Heart left ventricle (tissue), 16 donors: ENCODE measurements around the gene CLCN6. TPM values are rescaled to one million over a fixed set of nuclear protein-coding genes. Genes with fewer than 3 reads are reported as not detected.

Source experiments
- ATAC-seq, 4 donors: fragments of 200-7000 bp; cut with Tn5 transposase; one replicate each; pipeline ENCODE4 v1.9.1; 2020 to 2022; ENCODE audit warnings: moderate library complexity in 4 of 4, mild to moderate bottlenecking in 3 of 4, moderate number of reproducible peaks in 1 of 4
- DNase-seq, 5 donors: peaks; one replicate each; pipeline ENCODE4 v3.0.0-alpha.2; 2020
- H3K27ac ChIP-seq, 12 donors: fragments of 200-600 bp; sonication (generic) in 4 of 12; one replicate each; pipeline versions ENCODE4 v1.5.0 to v1.8.0; 2016 to 2022; ENCODE audit warnings: mild to moderate bottlenecking in 2 of 12
- H3K27me3 ChIP-seq, 9 donors: fragments of 200-600 bp; sonication (generic) in 2 of 9; one replicate each; pipeline versions ENCODE4 v1.5.1 to v1.8.0; 2016 to 2022; ENCODE audit warnings: mild to moderate bottlenecking in 3 of 9
- H3K36me3 ChIP-seq, 9 donors: fragments of 200-600 bp; sonication (generic) in 2 of 9; one replicate each; pipeline versions ENCODE4 v1.5.0 to v1.8.0; 2018 to 2022; ENCODE audit warnings: mild to moderate bottlenecking in 2 of 9
- H3K4me1 ChIP-seq, 12 donors: fragments of 200-600 bp; sonication (generic) in 4 of 12; one replicate each; pipeline versions ENCODE4 v1.5.0 to v1.8.0; 2016 to 2022; ENCODE audit warnings: mild to moderate bottlenecking in 3 of 12
- H3K4me3 ChIP-seq, 12 donors: fragments of 200-600 bp; sonication (generic) in 4 of 12; one replicate each; pipeline versions ENCODE4 v1.5.0 to v1.8.0; 2017 to 2022; ENCODE audit warnings: mild to moderate bottlenecking in 9 of 12, moderate library complexity in 4 of 12
- H3K9me3 ChIP-seq, 12 donors: fragments of 200-600 bp; sonication (generic) in 4 of 12; one replicate each; pipeline versions ENCODE4 v1.5.0 to v1.8.0; 2016 to 2022; ENCODE audit warnings: mild to moderate bottlenecking in 1 of 12
- POLR2A ChIP-seq, 2 donors: fragments of 450-650 bp; IDR thresholded peaks; one replicate each; pipeline ENCODE4 v1.6.1; 2017; ENCODE audit warnings: antibody characterized with exemption in 2 of 2, mild to moderate bottlenecking in 2 of 2, moderate library complexity in 2 of 2
- WGBS, 4 donors: extraction: QIAGEN DNeasy Blood & Tissue Kit in 2 of 4; methylation state at CpG; one replicate each; pipeline versions ENCODE4 v1.1.5 to v1.1.7; 2013 to 2018; 5-methylcytosine and 5-hydroxymethylcytosine counted together
- intact Hi-C, 10 donors: fragments of 100-400 bp; cut with DNase I; formaldehyde crosslinking; loops; one replicate each; pipeline versions ENCODE4 v1.11.1 to v1.14.2; 2022
- polyA plus RNA-seq, 2 donors: library from polyadenylated mRNA; stranded (reverse); fragments of 200-250 nt; gene quantifications; one replicate each; pipeline ENCODE4 v1.2.3, GENCODE V29; 2013
- total RNA-seq, 9 donors: library from RNA; depleted of rRNA in 2 of 9; stranded (reverse); fragments of >200 nt in 2 of 9; fragmentation: NEBNext Ultra II Directional in 3 of 9; extraction: Animal tissue kit (Norgen Biotek cat#: 25700) in 3 of 9; gene quantifications; one replicate each; pipeline versions ENCODE4 v1.1.0 to v1.2.4, GENCODE V29; 2016 to 2023
- TF ChIP-seq, protein P1 (sequence below), 12 donors: fragments of 200-600 bp; sonication (generic) in 4 of 12; IDR thresholded peaks; one replicate each; pipeline versions ENCODE4 v1.5.0 to v1.8.0; 2018 to 2022; ENCODE audit warnings: antibody characterized with exemption in 12 of 12, mild to moderate bottlenecking in 5 of 12
- donor health status: ischemic (EF 13 %, LVEDD 7.1; RV severe dilation, severe dysfunction).
- donor health status: healthy with polysubstance abuse.
- donor health status: DM: no; HTN: yes; CAD: no.
- donor health status: DM: no; HTN: no; CAD: no.
- donor health status: ischemic (EF 25% LVEDD 6.9; RV normal size, moderate dysfunction).
- donor health status: ischemic (EF 25% LVEDD 5.7; RV mildly dilated, moderate dysfunction).
- donor health status: healthy.
- donor health status: DM: yes; HTN: yes; CAD: no.
- donor health status: ischemic (EF 35%, LVEDD 5.7; RV mildly dilated, moderate dysfunction).
- donor health status: nonischemic (EF 11% LVEDD 7.7; RV severe dilation, severe dysfunction).
- donor health status: DM: yes; HTN: yes; CAD: no.
- donor health status: PGD.
- donor health status: ischemic (EF 29% LVEDD 5.4; RV normal size, mild dysfunction).
- donor health status: nonischemic (EF 23%, LVEDD 6.1; RV moderate dilation, normal function).

CLCN6 gene
- total and polyA plus RNA-seq, 11 donors = 10.2 to 21.5 (median 17.2) TPM

DNA sequence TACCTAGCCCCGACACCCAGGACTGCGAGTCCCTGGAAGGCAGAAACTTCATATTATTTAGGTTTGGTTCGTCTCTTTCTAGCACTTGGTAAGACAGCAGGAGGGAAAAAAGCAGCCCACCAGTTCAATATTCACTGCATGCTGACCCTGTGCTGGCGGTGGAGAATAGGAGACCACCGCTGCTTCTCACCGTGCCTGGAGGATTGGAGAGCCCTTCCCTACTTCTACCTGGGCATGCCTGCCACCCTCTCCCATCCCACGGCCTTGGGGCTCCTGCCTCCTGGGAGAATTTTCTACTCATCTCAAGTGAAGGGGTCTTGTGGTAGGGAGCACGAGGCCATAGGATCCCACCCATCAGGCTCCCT lies 5.6 kb upstream of the CLCN6 start:
- Histone ChIP-seq H3K27me3 (no peaks in the 10 kb centered on the region), H3K4me1 (peaks cover 22 to 92% (median 68%) of the 10 kb centered on the region in 12 donors), H3K27ac (peak overlapping the region in 10 of 12 donors; percentile 14 to 100 (median 99)), H3K4me3 (peak overlapping the region in 1 of 12 donors; percentile 86), H3K36me3 (peaks cover 0 to 64% (median 43%) of the 10 kb centered on the region in 9 donors), H3K9me3 (no peaks in the 10 kb centered on the region)
- 87 to 94% (median 91%) methylated on average over 8 of the region's 8 CpGs for WGBS, 4 donors
- DNase-seq = no peak
- no peak for ATAC-seq
- TF ChIP-seq, protein P1, sequence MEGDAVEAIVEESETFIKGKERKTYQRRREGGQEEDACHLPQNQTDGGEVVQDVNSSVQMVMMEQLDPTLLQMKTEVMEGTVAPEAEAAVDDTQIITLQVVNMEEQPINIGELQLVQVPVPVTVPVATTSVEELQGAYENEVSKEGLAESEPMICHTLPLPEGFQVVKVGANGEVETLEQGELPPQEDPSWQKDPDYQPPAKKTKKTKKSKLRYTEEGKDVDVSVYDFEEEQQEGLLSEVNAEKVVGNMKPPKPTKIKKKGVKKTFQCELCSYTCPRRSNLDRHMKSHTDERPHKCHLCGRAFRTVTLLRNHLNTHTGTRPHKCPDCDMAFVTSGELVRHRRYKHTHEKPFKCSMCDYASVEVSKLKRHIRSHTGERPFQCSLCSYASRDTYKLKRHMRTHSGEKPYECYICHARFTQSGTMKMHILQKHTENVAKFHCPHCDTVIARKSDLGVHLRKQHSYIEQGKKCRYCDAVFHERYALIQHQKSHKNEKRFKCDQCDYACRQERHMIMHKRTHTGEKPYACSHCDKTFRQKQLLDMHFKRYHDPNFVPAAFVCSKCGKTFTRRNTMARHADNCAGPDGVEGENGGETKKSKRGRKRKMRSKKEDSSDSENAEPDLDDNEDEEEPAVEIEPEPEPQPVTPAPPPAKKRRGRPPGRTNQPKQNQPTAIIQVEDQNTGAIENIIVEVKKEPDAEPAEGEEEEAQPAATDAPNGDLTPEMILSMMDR (IDR thresholded peaks at IDR 0.05) = no peak
- TF ChIP-seq POLR2A (IDR thresholded peaks at IDR 0.05) = no peak
- intact Hi-C loops = loop anchor here in 5 of 10 donors (5.0 to 10.0 kb wide), 3 partner anchors 63 to 526 kb away; partner anchors contain the start of genes AGTRAP (in 5 of the 5) and UBIAD1 (in 1 of the 5)

DNA sequence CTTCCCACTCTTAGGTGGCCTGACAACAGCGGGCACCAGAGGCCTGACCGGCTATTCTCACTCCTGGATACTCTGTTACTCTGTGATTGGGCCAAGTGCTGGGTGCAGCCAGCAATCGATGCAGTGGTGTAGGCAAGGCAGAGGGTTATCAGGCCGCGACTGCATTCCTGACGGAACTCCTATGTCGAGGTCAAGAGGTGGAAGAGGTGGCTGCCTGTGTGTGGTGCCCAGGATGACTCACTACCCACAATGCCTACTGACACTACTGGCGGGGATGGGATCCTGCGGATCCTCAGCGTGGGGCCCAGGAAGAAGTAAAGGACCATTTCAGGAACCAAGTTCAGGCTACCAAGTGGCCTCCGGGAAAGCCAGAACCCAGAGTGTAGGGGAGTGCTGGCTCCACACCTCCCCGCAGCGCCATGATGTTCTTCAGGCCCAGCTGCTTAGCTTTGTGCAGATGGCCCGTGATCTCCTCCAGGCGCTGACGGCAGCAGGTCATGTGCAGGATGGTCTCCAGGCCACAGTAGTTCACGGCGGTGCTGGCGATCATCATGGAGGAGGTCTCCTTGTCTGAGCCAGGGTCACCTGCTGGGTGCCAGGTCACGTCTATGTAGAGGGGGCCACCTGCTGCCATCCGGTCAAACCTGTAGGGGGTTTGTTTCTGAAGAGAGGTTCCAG lies 5.1 kb upstream of the CLCN6 start:
- Histone ChIP-seq H3K4me3 (peak overlapping the region in 7 of 12 donors; percentile 67 to 94 (median 84)), H3K4me1 (peaks cover 19 to 87% (median 65%) of the 10 kb centered on the region in 12 donors), H3K27me3 (no peaks in the 10 kb centered on the region), H3K9me3 (no peaks in the 10 kb centered on the region), H3K36me3 (peaks cover 0 to 59% (median 38%) of the 10 kb centered on the region in 9 donors), H3K27ac (peak overlapping the region in 11 of 12 donors; percentile 14 to 100 (median 99))
- TF ChIP-seq, protein P1 (IDR thresholded peaks at IDR 0.05) = no peak
- TF ChIP-seq POLR2A (IDR thresholded peaks at IDR 0.05) = no peak
- DNase-seq (peak in 2 of 5 donors; percentile 13 to 51), ATAC-seq (no peak)
- intact Hi-C loops = loop anchor here in 5 of 10 donors (5.0 to 10.0 kb wide), 3 partner anchors 64 to 526 kb away; partner anchors contain the start of genes AGTRAP (in 5 of the 5) and UBIAD1 (in 1 of the 5)
- 58 to 81% (median 71%) methylated on average over 16 to 21 of the region's 21 CpGs for WGBS, 4 donors

DNA sequence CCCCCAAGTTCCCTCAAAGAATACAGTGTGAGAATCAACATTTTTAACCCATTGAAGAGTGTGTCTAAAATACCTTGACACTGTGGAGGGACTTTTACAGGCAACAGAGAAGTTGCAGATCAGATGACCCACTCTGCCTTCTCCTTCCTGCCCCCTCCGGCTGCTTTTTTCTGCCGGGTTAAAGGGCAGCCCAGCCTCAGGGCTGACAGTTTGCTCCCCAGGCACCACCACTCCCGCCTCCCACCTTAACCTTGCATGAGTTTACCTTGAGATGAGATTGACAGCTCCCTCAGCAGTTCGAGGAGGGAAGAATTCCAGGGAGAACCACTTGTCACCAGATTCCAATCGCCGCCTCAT lies 3.4 kb upstream of the CLCN6 start:
- DNase-seq (peak in 3 of 5 donors; percentile 40 to 57 (median 43)), ATAC-seq (no peak)
- peak overlapping the region; percentile 44 to 98 (median 82) for H3K4me3 ChIP-seq
- no peaks in the 10 kb centered on the region for H3K9me3 ChIP-seq
- intact Hi-C loops = loop anchor here in 5 of 10 donors (2.0 to 10.0 kb wide), 5 partner anchors 16 to 528 kb away; partner anchors contain the start of genes AGTRAP (in 5 of the 5) and UBIAD1 (in 1 of the 5)
- H3K4me1 ChIP-seq = peaks cover 21 to 83% (median 57%) of the 10 kb centered on the region in 12 donors
- 3 to 14% (median 7%) methylated on average over 3 to 6 of the region's 6 CpGs for whole genome bisulfite sequencing, 4 donors
- no peaks in the 10 kb centered on the region for H3K27me3 ChIP-seq
- peaks cover 0 to 50% (median 37%) of the 10 kb centered on the region in 9 donors for H3K36me3 ChIP-seq
- TF ChIP-seq, protein P1 (IDR thresholded peaks at IDR 0.05) = no peak
- TF ChIP-seq POLR2A (IDR thresholded peaks at IDR 0.05) = peak in 1 of 2 donors; percentile 14
- peak overlapping the region; percentile 97 to 100 (median 99) for H3K27ac ChIP-seq
